A673 (cell line): Measurements from ENCODE around the gene YTHDC1. TPM values are rescaled to one million over a fixed set of nuclear protein-coding genes. Genes with fewer than 3 reads are reported as not detected.
A peak's percentile ranks its signal among the peaks of the same experiment; 100 is the strongest.

Source experiments
- BruUV-seq: library from RNA; stranded (reverse); fragments of 400-500 nt; replicated peaks from 2 replicates; lab custom pipeline; 2021; lab: Mats Ljungman, UMichigan
- CTCF ChIA-PET: fragments of 300-600 bp; sonication (Branson Sonifier 250); formaldehyde crosslinking; loops from one replicate; lab custom pipeline; 2022; ENCODE audit warnings: antibody characterized with exemption; lab: Charles Lee
- POLR2A ChIA-PET: fragments of 300-600 bp; sonication (Branson Sonifier 250); formaldehyde crosslinking; loops from one replicate; lab custom pipeline; 2022; ENCODE audit warnings: antibody characterized with exemption; ENCODE audit not compliant: low non-redundant PET; lab: Charles Lee
- DNase-seq: peaks from one replicate; pipeline ENCODE4 v3.0.0-alpha.2; 2015; ENCODE audit warnings: low spot score
- H3K27ac ChIP-seq: fragments of 200-600 bp; sonication (generic); 2 replicates; pipeline ENCODE4 v1.5.1; 2016; ENCODE audit warnings: mixed run types, low read depth, mild to moderate bottlenecking, mixed read lengths, antibody characterized with exemption, low read length; ENCODE audit not compliant: poor library complexity, severe bottlenecking
- H3K27me3 ChIP-seq: fragments of 200-600 bp; sonication (generic); replicated peaks from 2 replicates; pipeline ENCODE4 v1.6.1; 2017; ENCODE audit warnings: mixed run types, low read depth, mild to moderate bottlenecking, mixed read lengths, antibody characterized with exemption, low read length; ENCODE audit not compliant: insufficient read depth, poor library complexity
- H3K36me3 ChIP-seq: fragments of 200-600 bp; sonication (generic); 2 replicates; pipeline ENCODE4 v1.6.1; 2016; ENCODE audit warnings: mixed run types, mild to moderate bottlenecking, mixed read lengths, antibody characterized with exemption, low read length; ENCODE audit not compliant: insufficient read depth, poor library complexity, severe bottlenecking
- H3K4me1 ChIP-seq: fragments of 200-600 bp; sonication (generic); 2 replicates; pipeline ENCODE4 v1.6.1; 2017; ENCODE audit warnings: mixed run types, mild to moderate bottlenecking, mixed read lengths, antibody characterized with exemption, low read length; ENCODE audit not compliant: insufficient read depth, poor library complexity, severe bottlenecking
- H3K4me3 ChIP-seq: fragments of 200-600 bp; sonication (generic); 2 replicates; pipeline ENCODE4 v1.5.1; 2016; ENCODE audit warnings: low read depth, mixed run types, mild to moderate bottlenecking, mixed read lengths, low read length; ENCODE audit not compliant: poor library complexity, severe bottlenecking
- H3K9me3 ChIP-seq: fragments of 200-600 bp; sonication (generic); 2 replicates; pipeline ENCODE4 v1.6.1; 2016; ENCODE audit warnings: mixed run types, low read depth, mild to moderate bottlenecking, mixed read lengths, antibody characterized with exemption, low read length; ENCODE audit not compliant: poor library complexity, severe bottlenecking
- EZH2 ChIP-seq: fragments of 200-600 bp; sonication (generic); IDR thresholded peaks from 2 replicates; pipeline ENCODE4 v1.6.1; 2017; ENCODE audit warnings: borderline replicate concordance, low read depth, mild to moderate bottlenecking, mixed read lengths, antibody characterized with exemption, low read length; ENCODE audit not compliant: poor library complexity, severe bottlenecking
- intact Hi-C: fragments of 100-400 bp; cut with micrococcal nuclease; formaldehyde crosslinking; loops from one replicate; pipeline ENCODE4 v1.10.0; 2022; ENCODE audit not compliant: unreplicated experiment
- total RNA-seq: library from RNA; stranded (reverse); gene quantifications from 2 replicates; pipeline ENCODE4 v1.2.3, GENCODE V29; 2021
- TF ChIP-seq, protein P1 (sequence below): fragments of 300-800, 200-600 bp; sonication (generic); conservative IDR thresholded peaks from 2 replicates; pipeline ENCODE4 v1.5.1; 2017; ENCODE audit warnings: low read depth, mild to moderate bottlenecking, antibody characterized with exemption, low read length, moderate library complexity, mixed read lengths

The YTHDC1 gene
- total RNA-seq, 1 experiment from 2014 or later, result 45.3 TPM

DNA sequence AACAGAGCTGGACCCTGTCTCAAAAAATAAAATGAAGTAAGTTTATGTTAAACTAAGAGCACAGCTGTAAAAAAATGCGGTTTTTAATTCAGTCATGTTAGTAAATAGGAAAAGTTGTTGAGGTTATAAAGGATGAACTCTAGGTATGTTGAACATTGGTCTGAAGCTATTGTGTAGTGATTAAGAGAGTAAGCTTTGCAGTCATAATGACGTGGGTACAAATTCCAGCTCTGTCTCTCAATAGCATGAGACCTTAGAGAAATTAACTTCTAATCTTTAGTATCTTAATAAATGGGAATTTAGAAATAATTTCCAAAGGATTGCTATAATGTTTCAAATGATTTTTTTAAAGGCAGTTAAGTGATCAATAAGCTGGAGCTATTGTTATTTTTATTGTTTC lies 2.9 kb upstream of the YTHDC1 start:
- no peak for TF ChIP-seq EZH2
- TF ChIP-seq, protein P1, sequence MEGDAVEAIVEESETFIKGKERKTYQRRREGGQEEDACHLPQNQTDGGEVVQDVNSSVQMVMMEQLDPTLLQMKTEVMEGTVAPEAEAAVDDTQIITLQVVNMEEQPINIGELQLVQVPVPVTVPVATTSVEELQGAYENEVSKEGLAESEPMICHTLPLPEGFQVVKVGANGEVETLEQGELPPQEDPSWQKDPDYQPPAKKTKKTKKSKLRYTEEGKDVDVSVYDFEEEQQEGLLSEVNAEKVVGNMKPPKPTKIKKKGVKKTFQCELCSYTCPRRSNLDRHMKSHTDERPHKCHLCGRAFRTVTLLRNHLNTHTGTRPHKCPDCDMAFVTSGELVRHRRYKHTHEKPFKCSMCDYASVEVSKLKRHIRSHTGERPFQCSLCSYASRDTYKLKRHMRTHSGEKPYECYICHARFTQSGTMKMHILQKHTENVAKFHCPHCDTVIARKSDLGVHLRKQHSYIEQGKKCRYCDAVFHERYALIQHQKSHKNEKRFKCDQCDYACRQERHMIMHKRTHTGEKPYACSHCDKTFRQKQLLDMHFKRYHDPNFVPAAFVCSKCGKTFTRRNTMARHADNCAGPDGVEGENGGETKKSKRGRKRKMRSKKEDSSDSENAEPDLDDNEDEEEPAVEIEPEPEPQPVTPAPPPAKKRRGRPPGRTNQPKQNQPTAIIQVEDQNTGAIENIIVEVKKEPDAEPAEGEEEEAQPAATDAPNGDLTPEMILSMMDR, result no peak
- no TSS peak for BruUV-seq
- Histone ChIP-seq H3K4me1 (peaks cover 3% of the 10 kb centered on the region), H3K9me3 (no peaks in the 10 kb centered on the region), H3K27me3 (no peaks in the 10 kb centered on the region), H3K4me3 (no peak overlapping the region), H3K36me3 (no peaks in the 10 kb centered on the region), H3K27ac (no peak overlapping the region)
- ChIA-PET CTCF (no interaction called here), POLR2A (no interaction called here)
- intact Hi-C loops, result no loop called here
- no peak for DNase-seq

DNA sequence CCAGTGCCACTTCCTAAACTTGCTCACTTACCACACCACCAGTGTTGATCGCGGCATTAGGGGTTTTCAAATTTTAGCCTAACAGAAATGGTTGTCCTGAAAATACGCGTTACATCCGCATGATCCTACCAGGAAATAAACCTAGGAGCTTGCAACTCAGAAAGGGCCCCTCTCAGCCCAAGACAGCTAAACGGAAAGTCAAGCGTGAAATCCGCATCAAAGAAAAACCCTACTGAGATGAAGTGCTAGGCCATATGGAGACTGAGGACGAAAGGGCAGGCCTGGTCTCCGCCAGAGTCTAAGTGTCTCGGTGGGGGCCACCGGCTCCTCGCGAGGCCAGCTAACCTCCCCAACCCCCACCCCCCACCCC lies 626 bp downstream of the YTHDC1 start:
- ChIA-PET POLR2A (no interaction called here), CTCF (no interaction called here)
- DNase-seq, result peak; percentile 25
- H3K4me3 ChIP-seq, result peak overlapping the region; percentile 74
- H3K36me3 ChIP-seq, result no peaks in the 10 kb centered on the region
- BruUV-seq, result no TSS peak
- peaks cover 5% of the 10 kb centered on the region for H3K4me1 ChIP-seq
- no peaks in the 10 kb centered on the region for H3K27me3 ChIP-seq
- H3K9me3 ChIP-seq, result no peaks in the 10 kb centered on the region
- peak overlapping the region; percentile 93 for H3K27ac ChIP-seq
- intact Hi-C loops, result no loop called here
- no peak for TF ChIP-seq EZH2
- TF ChIP-seq, protein P1, result no peak

DNA sequence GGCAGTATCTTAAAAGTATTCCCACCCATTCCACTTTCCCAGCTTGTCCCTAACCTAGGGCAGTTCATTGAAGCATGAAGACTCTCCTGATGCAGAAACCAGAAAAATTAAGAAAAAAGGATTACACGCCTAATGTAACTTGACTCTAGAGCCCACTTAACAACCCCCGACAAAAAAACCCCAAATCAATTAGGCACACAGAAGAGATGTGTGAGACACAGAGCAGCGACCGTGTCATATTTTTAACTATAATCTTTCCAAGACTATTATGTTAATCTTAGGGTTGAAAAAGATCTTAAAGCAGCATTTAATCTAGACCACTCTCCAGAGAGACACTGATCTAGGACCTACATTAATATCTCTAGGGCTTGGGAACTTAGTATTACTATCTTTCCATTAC lies 1.3 kb downstream of the YTHDC1 start:
- POLR2A ChIA-PET, result no interaction called here
- H3K27me3 ChIP-seq, result no peaks in the 10 kb centered on the region
- H3K27ac ChIP-seq, result peak overlapping the region; percentile 93
- peak overlapping the region; percentile 74 for H3K4me3 ChIP-seq
- BruUV-seq, result TSS peak; percentile 44
- H3K36me3 ChIP-seq, result no peaks in the 10 kb centered on the region
- CTCF ChIA-PET, result no interaction called here
- no peak for TF ChIP-seq EZH2
- TF ChIP-seq, protein P1, result no peak
- H3K9me3 ChIP-seq, result no peaks in the 10 kb centered on the region
- intact Hi-C loops, result no loop called here
- DNase-seq, result no peak
- H3K4me1 ChIP-seq, result peaks cover 5% of the 10 kb centered on the region
